GM21390 (cell line): ENCODE data around the gene RBM17.
"Not testable (repeated sequence)": the region's sequence is repeated elsewhere in the genome, so short reads cannot be mapped to it uniquely, and the experiment has no call there.

Experiments
- ATAC-seq: cut with Tn5 transposase; IDR thresholded peaks from one replicate; pipeline ENCODE4 v1.9.1; 2021; ENCODE audit not compliant: unreplicated experiment

The RBM17 gene

DNA sequence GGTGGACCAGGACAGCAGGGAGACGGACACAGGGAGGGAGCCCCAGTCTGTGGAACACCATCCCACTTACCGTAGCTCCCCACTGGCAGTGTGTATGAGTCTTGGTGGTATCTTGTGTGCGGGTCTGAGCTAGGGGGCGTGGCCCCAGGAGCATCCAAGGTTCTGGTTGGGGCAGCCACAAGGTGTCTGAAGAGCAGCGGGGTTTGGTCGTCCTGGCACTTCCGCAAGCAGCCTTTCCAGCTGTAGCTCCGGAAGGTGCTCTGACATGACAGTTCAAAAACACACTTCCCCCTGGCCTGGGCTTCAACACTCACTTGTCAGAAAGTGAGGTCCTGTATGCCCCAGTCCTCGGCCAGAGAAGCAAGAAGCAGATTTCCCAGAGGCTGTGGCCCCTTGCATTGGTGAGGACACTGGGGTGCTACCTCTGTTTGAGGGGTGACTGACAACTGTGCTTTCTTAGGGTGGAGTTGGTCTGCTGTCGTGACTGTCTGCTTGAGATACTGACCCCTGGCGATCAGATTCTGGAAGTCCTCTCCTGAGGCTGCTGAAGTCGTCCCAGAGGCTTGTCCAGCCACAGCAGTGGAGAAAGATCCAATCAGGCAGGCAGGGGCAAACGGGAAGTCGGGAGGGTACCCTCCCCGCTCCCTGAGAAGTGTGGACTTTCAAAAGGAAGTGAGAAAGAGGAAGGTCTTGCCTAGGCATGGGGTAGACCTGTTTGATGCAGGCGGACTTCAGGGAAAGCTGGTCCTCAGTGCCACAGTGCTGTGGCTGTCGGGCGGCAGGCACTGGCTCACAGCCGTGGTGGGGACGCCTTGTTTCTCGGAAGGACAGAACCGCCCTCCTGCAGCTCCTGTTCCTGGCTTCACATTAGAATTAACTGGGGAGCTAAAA, 62.5 kb downstream of the RBM17 start:
- ATAC-seq, result peak; percentile 76

DNA sequence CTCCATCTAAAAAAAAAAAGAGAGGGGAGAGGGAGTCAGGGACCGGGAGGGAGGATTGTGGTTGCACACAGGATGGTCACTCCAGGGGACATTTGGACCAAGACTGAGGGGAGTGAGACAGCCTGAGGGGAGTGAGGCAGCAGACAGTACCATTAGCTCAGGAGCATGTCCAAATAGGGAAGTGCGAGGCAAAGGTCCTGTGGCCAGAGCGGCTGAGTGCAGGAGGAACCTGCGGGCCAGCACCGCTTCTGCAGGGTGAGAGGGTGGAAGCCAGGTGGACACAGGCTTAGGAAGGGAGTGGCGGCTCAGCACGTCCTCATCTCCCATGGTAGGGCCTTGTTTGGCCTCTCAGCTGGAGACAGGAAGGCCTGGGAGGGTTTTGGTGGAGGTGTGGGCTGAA, 65.0 kb downstream of the RBM17 start:
- no peak for ATAC-seq

DNA sequence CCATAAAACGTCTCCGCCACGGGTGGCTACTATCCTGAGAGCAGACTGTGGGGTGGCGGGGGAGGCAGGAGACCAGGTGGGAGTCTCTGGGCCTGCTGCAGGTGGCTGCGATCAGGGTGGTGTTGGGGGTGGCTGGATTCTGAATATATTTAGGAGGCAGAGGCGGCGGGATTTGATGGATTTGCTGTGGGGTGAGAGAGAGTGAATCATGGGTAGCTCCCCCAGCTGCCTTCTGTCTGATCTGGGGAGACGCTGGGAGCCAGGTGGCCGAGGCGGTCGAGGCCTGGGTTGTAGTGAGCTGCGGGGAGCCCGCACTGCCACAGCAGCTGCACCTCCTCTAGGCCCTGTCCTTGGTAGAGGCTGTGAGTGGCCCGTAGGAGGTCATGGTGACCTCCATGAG, 65.7 kb downstream of the RBM17 start:
- no peak for ATAC-seq

DNA sequence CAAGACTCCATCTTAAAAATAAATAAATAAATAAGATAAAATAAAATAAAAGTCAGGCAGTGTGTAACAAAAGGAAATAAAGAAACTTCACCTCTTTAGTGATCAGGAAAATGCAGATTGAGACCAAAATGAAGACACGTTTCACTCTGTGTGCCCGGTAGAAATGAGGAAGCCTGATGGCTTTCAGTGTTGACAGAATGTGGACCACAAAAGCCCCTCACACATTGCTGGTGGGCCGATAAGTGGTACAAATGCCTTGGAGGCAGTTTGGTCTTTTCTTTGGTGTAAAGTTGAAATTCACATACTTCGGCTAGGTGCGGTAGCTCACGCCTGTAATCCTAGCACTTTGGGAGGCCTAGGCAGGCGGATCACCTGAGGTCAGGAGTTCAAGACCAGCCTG, 69.4 kb downstream of the RBM17 start:
- no peak for ATAC-seq

DNA sequence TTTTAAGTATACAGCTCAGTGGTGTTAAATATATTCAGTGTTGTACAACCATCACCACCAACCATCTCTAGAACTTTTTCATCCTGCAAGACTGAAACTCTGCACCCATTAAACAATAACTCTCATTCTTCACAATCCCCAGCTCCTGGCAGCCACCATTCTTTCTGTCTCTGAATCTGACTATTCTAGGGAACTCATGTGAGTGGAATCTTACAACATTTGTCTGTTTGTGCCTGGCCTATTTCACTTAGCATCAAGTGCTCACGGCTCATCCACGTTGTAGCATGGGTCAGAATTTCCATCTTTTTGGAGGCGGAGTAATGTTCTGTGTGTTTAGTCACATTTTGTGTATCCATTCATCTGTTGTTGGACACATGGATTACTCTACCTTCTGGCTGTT, 73.1 kb downstream of the RBM17 start:
- no peak for ATAC-seq

DNA sequence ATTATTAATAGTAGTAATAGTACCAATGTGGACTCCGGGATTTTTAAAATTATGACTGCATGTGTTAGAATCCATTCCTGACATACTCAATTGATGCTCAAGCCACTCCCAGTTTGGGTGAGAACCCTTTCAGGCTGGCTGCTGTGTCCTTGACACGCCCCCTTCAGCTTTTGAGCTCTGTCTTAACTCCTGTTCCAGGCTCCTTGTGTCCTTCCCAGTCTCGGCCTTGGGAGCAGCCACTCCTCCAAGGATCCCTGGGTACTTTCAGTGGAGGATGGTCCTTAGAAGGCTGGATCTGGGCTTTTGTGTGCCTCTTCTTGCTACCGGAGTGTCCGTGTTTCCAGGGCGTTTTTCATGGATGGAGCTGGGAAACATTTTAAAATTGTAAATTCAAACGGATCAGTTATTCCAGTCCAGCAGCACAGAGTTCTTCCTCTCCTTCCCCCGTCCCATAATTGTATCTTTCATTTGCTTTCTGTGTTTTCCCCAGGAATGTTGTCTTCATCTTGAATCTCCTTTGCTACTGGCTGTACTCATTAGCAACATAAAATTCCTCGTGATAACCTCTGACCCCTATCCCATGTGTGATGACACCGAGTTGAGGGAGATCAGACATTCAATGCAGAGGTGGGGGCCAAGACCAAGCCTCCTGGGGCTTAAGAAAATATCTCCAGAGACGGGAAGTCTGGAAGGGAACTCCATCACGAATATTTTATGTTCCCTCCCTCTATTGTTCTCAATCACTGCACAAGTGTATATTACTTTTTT, 73.9 kb downstream of the RBM17 start:
- ATAC-seq, result no peak

DNA sequence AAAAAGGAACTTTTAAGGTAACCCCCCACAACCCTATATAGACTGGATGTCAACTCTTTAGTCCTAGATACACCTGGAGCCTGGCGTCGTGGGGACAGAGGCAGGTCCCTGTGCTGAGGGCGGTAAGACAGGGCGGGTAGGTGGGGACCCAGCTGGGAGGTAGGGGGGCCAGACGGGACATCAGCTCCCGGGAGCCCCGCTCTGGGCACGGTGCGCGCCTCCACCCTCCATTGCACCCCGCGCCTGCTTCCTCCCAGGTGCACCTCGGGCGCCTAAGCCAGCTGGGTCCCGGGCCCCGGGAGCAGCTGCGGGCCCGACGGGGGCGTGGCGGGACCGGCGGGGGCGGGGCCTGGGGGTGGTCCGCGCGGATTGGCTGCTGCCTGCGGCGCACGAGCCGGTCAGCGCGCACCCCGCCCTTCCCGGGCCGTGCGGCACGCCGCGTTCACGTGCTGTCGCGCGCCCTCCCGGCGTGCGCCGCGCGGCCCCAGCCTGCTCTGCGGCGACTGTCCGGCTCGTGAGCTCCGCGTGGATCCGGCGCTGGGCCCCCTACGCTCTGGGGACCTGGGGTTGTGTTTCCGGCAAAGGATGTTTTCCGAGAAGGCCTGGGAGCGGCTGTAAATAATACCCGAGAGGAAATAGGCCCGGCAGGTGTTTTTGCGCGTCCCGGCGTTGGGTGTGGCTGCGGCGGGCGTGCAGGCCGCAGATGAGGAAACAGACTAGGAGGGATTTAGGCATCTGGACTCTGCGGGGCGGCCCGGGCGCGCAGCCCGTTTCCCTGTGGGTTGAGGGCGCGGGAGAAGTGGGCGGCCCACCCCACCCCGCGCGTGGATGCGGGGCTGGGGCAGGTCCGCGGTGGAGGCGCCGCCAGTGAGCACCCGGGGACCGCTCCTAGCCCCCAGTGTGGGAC, 74.8 kb downstream of the RBM17 start:
- ATAC-seq, result peak; percentile 94

DNA sequence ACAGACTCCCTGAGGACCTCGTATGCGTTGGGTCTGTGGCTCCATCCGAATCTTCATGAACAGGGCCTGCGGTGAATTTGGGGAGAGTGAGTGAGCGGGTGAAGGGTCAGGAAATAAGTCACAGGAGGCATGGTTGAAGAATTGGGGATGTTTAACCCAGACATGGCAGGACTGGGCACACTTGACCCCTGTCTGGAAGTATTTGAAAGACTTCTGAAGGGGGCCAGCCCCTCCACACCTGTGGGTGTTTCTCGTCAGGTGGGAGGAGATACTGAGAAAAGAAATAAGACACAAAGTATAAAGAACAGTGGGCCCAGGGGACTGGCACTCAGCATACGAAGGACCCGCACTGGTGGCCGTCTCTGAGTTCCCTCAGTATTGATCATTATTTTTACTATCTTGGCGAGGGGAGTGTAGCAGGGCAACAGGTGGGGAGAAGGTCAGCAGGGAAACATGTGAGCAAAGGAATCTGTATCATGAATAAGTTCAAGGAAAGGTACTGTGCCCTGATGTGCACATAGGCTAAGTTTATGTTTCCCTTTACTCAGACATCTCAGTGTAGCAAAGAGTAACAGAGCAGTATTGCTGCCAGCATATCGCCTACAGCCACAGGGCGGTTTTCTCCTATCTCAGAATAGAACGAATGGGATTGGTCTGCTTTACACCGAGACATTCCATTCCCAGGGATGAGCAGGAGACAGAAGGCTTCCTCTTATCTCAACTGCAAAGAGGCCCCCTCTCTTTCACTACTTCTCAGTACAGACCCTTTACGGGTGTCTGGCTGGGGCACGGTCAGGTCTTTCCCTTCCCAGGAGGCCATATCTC, 75.6 kb downstream of the RBM17 start:
- peak; percentile 3 for ATAC-seq

DNA sequence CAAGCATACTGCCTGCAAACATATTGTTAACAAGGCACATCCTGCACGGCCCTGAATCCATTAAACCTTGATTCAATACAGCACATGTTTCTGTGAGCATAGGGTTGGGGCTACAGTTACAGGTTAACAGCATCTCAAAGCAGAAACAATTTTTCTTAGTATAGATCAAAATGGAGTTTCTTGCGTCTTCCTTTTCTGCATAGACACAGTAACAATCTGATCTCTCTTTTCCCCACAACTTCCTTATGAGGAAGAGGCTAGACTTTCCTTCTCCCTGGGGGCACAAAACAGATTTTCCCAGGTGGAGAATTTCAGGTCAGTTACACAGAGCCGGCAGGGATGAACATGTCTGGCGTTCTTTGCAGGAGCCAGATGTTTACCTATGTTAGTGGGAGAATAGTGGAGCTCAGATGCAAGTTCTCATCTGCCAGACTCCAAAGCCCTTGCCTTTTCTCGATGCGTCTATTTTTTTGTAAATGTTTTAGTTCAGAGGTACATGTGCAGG, 76.4 kb downstream of the RBM17 start:
- ATAC-seq, result no peak

DNA sequence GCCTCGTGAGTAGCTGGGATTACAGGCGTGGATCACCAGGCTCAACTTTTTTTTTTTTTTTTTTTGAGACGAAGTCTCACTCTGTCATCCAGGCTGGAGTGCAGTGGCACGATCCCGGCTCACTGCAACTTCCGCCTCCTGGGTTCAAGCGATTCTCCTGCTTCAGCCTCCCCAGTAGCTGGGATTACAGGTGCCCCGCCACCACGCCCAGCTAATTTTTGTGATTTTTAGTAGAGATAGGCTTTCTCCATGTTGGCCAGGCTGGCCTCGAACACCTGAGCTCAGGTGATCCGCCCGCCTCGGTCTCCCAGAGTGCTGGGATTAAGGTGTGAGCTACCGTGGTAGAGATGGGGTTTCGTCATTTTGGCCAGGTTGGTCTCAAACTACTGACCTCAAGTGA, 77.1 kb downstream of the RBM17 start:
- ATAC-seq, result not testable (repeated sequence)
